Ovary (tissue), 3 donors: ENCODE results near the gene DIP2C.

Source experiments
- POLR2A ChIP-seq: fragments of 450-650 bp; IDR thresholded peaks from one replicate; pipeline ENCODE4 v1.6.1; 2017; ENCODE audit warnings: antibody characterized with exemption, mild to moderate bottlenecking, moderate library complexity
- TF ChIP-seq, protein P1 (sequence below), 3 donors: fragments of 450-650 bp in 2 of 3; fragments of 200-600 bp in 1 of 3; IDR thresholded peaks; one replicate each; pipeline versions ENCODE4 v1.5.1 to v1.8.0; 2016 to 2022; ENCODE audit warnings: antibody characterized with exemption in 3 of 3, mild to moderate bottlenecking in 1 of 3
- donor health status: DM: no; HTN: no; CAD: no.

DNA sequence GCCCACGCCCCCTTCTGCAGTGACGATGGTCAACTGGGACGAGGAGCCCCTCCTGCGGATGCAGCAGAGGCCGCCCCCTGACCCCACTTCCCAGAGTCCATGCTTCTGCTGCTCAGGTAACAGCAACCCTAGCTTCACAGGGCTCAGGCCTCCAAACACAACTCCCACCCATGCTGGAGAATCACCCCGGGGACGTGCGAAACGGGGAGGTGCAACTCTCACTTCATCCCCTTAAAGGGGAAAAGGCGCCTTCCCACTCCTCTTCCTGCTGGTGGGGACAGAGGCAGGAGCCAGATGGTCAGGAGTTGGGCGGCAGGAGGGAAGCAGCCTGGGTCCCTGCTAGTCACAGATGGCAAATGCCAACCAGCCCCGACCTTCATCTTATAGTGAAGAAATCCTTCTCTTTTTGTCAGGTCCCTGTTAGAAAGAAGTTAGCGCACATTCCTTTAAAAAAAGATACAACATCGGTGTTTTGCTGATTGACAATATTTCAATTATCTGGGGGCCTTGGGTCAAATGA is 155.4 kb downstream of the DIP2C start:
- no peak for TF ChIP-seq POLR2A
- TF ChIP-seq, protein P1, sequence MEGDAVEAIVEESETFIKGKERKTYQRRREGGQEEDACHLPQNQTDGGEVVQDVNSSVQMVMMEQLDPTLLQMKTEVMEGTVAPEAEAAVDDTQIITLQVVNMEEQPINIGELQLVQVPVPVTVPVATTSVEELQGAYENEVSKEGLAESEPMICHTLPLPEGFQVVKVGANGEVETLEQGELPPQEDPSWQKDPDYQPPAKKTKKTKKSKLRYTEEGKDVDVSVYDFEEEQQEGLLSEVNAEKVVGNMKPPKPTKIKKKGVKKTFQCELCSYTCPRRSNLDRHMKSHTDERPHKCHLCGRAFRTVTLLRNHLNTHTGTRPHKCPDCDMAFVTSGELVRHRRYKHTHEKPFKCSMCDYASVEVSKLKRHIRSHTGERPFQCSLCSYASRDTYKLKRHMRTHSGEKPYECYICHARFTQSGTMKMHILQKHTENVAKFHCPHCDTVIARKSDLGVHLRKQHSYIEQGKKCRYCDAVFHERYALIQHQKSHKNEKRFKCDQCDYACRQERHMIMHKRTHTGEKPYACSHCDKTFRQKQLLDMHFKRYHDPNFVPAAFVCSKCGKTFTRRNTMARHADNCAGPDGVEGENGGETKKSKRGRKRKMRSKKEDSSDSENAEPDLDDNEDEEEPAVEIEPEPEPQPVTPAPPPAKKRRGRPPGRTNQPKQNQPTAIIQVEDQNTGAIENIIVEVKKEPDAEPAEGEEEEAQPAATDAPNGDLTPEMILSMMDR (IDR thresholded peaks at IDR 0.05): no peak
